Glutamatergic neuron (in vitro differentiated cells): ENCODE measurements around the gene PHACTR3. TPM values are rescaled to one million over a fixed set of nuclear protein-coding genes. Genes with fewer than 3 reads are reported as not detected.

ENCODE experiments used
- DNase-seq: peaks from one replicate; pipeline ENCODE4 v3.0.0; 2022
- H3K27ac Mint-ChIP-seq: one replicate; pipeline ENCODE4 v1.8.0; 2020; ENCODE audit warnings: mild to moderate bottlenecking, mixed read lengths, inconsistent platforms; ENCODE audit not compliant: unreplicated experiment
- H3K27me3 Mint-ChIP-seq: one replicate; pipeline ENCODE4 v1.8.0; 2020; ENCODE audit warnings: mild to moderate bottlenecking, moderate library complexity, mixed read lengths, inconsistent platforms; ENCODE audit not compliant: unreplicated experiment
- H3K36me3 Mint-ChIP-seq: one replicate; pipeline ENCODE4 v1.8.0; 2020; ENCODE audit warnings: mild to moderate bottlenecking, mixed read lengths, inconsistent platforms; ENCODE audit not compliant: unreplicated experiment
- H3K4me1 Mint-ChIP-seq: one replicate; pipeline ENCODE4 v1.8.0; 2020; ENCODE audit warnings: mild to moderate bottlenecking, low read depth, mixed read lengths, inconsistent platforms; ENCODE audit not compliant: unreplicated experiment
- H3K4me3 Mint-ChIP-seq: one replicate; pipeline ENCODE4 v1.8.0; 2020; ENCODE audit warnings: mild to moderate bottlenecking, mixed read lengths, inconsistent platforms; ENCODE audit not compliant: unreplicated experiment
- H3K9me3 Mint-ChIP-seq: one replicate; pipeline ENCODE4 v1.8.0; 2020; ENCODE audit warnings: mild to moderate bottlenecking, moderate library complexity, mixed read lengths, inconsistent platforms; ENCODE audit not compliant: unreplicated experiment
- total RNA-seq: library from RNA; stranded (reverse); fragmentation: NEBNext Ultra II Directional; extraction: Animal tissue kit (Norgen Biotek cat#: 25700); gene quantifications from one replicate; pipeline ENCODE4 v1.2.1, GENCODE V29; 2021; ENCODE audit not compliant: unreplicated experiment
- TF ChIP-seq, protein P1 (sequence below): fragments of 200-600 bp; sonication (generic); IDR thresholded peaks from one replicate; pipeline ENCODE4 v1.5.0; 2021; ENCODE audit not compliant: partially characterized antibody, unreplicated experiment

The PHACTR3 gene
- total RNA-seq, 1 donor from 2014 or later, result 37.0 TPM

DNA sequence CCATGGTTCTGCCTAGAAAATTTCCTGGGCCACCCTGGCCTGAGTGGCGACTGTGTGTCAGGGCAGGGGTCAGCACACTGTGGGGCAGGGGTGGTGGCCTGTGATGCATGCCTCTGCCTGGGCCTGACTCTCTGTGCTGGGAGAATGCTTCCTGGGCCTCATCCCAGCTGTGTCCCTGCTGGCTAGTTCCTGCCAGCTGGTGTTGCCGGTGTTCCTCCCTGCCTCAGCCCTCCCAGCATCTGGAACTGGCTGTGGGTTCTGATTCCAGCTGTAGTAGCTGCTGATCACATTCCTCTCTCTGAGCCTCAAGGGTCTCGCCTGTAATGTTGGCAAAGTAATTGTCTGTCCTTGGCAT lies 227.6 kb downstream of the PHACTR3 start:
- Mint-ChIP-seq H3K4me3 (no peak overlapping the region), H3K9me3 (peaks cover 12% of the 10 kb centered on the region), H3K36me3 (no peaks in the 10 kb centered on the region), H3K4me1 (peaks cover 47% of the 10 kb centered on the region), H3K27me3 (peaks cover 17% of the 10 kb centered on the region), H3K27ac (no peak overlapping the region)
- DNase-seq, result no peak
- TF ChIP-seq, protein P1, sequence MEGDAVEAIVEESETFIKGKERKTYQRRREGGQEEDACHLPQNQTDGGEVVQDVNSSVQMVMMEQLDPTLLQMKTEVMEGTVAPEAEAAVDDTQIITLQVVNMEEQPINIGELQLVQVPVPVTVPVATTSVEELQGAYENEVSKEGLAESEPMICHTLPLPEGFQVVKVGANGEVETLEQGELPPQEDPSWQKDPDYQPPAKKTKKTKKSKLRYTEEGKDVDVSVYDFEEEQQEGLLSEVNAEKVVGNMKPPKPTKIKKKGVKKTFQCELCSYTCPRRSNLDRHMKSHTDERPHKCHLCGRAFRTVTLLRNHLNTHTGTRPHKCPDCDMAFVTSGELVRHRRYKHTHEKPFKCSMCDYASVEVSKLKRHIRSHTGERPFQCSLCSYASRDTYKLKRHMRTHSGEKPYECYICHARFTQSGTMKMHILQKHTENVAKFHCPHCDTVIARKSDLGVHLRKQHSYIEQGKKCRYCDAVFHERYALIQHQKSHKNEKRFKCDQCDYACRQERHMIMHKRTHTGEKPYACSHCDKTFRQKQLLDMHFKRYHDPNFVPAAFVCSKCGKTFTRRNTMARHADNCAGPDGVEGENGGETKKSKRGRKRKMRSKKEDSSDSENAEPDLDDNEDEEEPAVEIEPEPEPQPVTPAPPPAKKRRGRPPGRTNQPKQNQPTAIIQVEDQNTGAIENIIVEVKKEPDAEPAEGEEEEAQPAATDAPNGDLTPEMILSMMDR, result no peak

DNA sequence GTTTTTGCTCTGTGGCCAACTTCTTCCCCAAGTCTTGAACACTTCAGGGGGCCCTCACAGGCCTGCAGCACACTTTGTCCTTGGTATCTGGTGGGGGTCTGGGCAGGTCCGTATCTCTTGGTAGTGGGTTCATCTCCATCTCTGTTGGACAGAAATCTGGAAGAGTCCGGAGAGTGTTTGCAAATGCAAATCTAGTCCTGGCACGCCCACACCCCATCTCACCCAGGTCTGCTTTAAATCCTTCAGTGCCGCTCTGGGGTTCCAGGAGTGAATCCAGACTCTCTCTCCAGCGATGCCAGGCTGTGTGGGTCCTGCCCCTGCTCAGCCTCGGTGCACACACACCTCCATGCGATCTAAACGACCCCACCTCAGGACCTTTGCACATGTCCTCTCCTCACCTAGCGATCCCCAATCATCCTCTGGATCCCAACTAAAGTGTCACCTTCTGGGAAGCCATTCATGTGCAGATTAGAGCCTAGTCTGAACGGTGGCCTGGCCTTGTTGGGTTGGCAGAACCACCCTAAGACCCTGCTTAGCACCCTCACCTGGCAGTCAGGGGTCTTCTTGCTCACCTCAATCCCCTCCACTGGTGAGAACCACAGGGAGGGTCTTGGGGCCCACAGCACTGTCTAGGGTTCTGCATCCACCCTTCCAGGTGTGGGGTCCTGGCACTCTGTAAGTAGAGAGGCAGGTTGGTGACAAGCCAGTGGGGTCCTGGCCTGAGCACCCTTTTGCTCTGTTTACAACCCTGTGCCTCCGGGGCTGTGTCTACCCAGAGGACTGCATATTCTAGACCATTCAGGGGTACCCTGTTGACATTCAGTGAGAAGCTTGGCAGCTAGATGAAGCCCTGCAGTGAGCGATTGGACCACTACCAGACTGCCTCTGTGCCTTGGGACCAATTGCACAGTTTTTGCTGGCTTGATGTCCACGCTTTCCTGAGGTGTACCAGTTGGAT lies 228.3 kb downstream of the PHACTR3 start:
- peaks cover 17% of the 10 kb centered on the region for H3K27me3 Mint-ChIP-seq
- H3K4me3 Mint-ChIP-seq, result no peak overlapping the region
- H3K27ac Mint-ChIP-seq, result no peak overlapping the region
- H3K36me3 Mint-ChIP-seq, result no peaks in the 10 kb centered on the region
- TF ChIP-seq, protein P1, result no peak
- DNase-seq, result no peak
- peaks cover 48% of the 10 kb centered on the region for H3K4me1 Mint-ChIP-seq
- H3K9me3 Mint-ChIP-seq, result peaks cover 12% of the 10 kb centered on the region

DNA sequence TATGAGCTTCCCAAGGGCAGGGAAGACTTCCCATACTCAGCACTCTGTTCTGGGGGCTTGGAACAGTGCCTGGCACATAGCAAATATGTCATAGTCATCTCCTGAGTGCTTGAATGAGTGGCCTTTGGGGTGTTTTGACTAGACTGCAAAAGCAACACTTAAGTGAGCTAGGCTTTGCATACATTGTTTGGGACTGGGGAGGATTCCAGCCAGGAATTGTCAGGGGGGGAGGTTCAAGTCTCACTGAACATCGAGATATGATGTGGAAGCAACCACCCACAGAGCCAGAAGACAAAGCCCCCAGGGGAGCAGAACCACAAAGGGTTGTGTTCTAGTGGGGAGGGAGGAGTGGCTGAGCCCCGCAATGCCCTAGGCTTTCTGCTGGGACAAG lies 230.7 kb downstream of the PHACTR3 start:
- Mint-ChIP-seq H3K4me1 (peaks cover 41% of the 10 kb centered on the region), H3K4me3 (no peak overlapping the region), H3K27ac (no peak overlapping the region), H3K9me3 (peaks cover 3% of the 10 kb centered on the region), H3K36me3 (no peaks in the 10 kb centered on the region), H3K27me3 (peaks cover 3% of the 10 kb centered on the region)
- DNase-seq, result no peak
- TF ChIP-seq, protein P1, result no peak

DNA sequence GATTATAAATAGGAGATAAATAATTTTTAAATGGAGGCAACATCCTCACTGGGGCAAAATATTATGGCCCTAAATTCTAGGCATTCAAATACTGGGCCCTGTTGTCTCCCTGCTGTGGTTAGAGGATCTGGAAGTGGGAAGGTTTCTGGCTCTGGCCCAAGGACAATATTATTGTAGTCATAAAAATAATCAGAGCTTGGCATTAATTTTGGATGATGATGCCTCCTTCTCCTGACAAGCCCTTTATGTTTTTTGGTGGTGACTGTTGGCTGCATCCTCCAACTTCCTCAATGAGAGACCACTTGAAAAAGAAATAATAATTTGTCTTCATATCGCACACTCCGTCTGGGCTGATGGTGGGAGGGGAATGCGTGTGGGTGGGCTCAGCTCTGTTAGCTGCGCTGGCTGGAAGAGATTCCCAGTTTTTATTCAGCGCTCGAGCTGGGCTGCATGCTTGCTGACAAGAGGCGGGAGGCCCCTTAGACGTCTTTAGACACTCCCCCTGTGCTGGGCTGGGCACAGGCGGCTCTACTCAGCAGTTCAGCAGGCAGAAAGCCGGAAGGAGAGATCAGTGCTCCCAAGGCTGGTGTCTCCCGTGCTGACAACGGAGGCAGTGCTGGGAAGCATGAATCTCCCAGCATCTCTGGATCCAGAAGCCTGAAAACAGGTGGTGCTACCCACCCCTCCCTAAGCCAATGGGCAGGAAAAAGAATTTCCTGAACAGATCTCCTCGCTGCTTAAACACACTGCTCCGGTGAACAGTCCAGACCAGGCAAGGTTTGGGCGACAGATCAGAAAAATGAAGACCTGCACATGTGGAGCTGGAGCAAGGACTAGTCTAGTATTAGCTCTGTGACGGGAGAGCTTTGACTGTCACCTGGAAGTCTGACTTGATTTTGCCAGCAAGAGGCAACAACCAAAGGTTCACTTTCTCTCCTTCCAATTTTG lies 231.4 kb downstream of the PHACTR3 start:
- H3K36me3 Mint-ChIP-seq, result no peaks in the 10 kb centered on the region
- H3K27ac Mint-ChIP-seq, result peak overlapping the region; percentile 29
- H3K4me3 Mint-ChIP-seq, result peak overlapping the region; percentile 23
- peaks cover 40% of the 10 kb centered on the region for H3K4me1 Mint-ChIP-seq
- no peak for DNase-seq
- no peaks in the 10 kb centered on the region for H3K27me3 Mint-ChIP-seq
- peaks cover 3% of the 10 kb centered on the region for H3K9me3 Mint-ChIP-seq
- TF ChIP-seq, protein P1, result no peak
